Measurements from ENCODE around the gene LRRC73. TPM values are rescaled to one million over a fixed set of nuclear protein-coding genes. Genes with fewer than 3 reads are reported as not detected.

Gene LRRC73
- total and polyA plus RNA-seq, 9 of the 15 experiments (the other 6 are each of a cell fraction or from before 2014, with no cell fraction given) = 0.07 to 0.55 (median 0.16) TPM; not detected in 3

DNA sequence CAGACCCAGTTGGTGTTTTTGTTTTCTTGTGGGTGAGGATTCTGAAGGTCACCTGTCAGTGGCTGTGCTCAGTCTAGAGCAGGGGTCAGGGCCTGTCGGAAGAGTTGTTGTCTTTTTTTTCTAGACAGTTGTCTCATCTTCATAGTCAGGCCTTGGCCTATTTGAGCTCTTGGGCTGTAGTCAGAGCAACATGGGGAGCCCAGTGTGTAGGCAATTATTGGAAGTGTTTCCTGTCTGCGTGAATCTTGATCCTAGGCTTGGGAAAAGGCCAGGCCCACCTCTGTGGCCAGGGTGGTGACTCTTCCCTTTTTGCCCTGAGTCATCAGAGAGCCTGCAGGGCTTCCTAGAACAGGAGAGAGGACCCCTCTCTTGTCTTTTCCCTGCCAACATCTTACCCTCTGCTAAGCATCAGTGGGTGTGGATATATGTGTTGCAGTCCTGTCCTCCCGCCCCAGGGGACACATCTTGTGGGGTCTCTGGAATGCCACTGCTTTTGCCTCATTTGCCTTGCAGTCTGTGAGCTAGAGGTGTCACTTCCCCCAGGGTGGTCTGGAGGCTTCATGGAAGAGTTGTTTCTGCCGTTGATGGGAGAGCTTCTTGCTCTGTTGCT lies 21.4 kb downstream of the LRRC73 start:
- no peak overlapping the region for H3K27ac ChIP-seq (ENCODE audit: extremely low read depth, low read depth, low read length)
- H2AFZ ChIP-seq (ENCODE audit: low read depth, low read length) = no peak overlapping the region
- no peak for DNase-seq (ENCODE audit: extremely low read depth in 1 of 4, low spot score in 3 of 4)
- ChIA-PET POLR2A (interaction anchor here (0.8 to 8.5 kb wide), 7 partner anchors 10 to 475 kb away, joined by 3 to 54 read pairs (median 5); partner anchors contain the start of genes KLHDC3, LRRC73, MEA1 and TJAP1), CTCF (ENCODE audit: low intra/inter-chr PET ratio) (no interaction called here)
- H3K9ac ChIP-seq (ENCODE audit: insufficient read depth in 1 of 2, low read depth in 2 of 2, low read length in 2 of 2) = peak overlapping the region in 1 of 2 experiments; percentile 68; a peak in 1 of 4 replicates
- H3K4me2 ChIP-seq (ENCODE audit: insufficient read depth, low read length) = no peak overlapping the region
- 0 out of 3 replicates have a peak, but pooled peaks cover 3% of the 10 kb centered on the region for H3K79me2 ChIP-seq (ENCODE audit: control insufficient read depth, insufficient read depth, low read length)
- H3K9me1 ChIP-seq (ENCODE audit: control insufficient read depth, insufficient read depth, low read length) = no peaks in the 10 kb centered on the region
- H3K9me3 ChIP-seq (replicated peaks; ENCODE audit: control insufficient read depth, insufficient read depth, low read depth, low read length) = no peaks in the 10 kb centered on the region
- intact Hi-C loops (cut with micrococcal nuclease) (no loop called here), in situ Hi-C loops (cut with MboI) (no loop called here)
- WGBS (ENCODE audit: insufficient coverage, low coverage, missing lambda C conversion rate) = 52% methylated on average over 4 of the region's 4 CpGs
- FAIRE-seq = peak; percentile 11
- H3K4me1 ChIP-seq (replicated peaks in 1 of 2; ENCODE audit: control insufficient read depth in 2 of 2, insufficient read depth in 2 of 2, low read length in 2 of 2) = peaks cover 2 to 12% of the 10 kb centered on the region in 2 experiments; a peak in 2 of 5 replicates
- ATAC-seq = no peak; the same call in 2 of the 3 replicates
- H4K20me1 ChIP-seq (replicated peaks; ENCODE audit: control insufficient read depth, insufficient read depth, low read length) = peaks cover 18% of the 10 kb centered on the region; the same call in 1 of the 2 replicates
- H3K36me3 ChIP-seq (ENCODE audit: control insufficient read depth, insufficient read depth, low read length) = peaks cover 4% of the 10 kb centered on the region; the same call in 1 of the 3 replicates
- TF ChIP-seq SMARCA4 (IDR thresholded peaks at IDR 0.05) (no peak), CHCHD3 (CRISPR knock-in tag; IDR thresholded peaks at IDR 0.05) (no peak), STAT5A (IDR thresholded peaks at IDR 0.05; ENCODE audit: borderline replicate concordance, low read length) (no peak), FOSL1 (tag; conservative IDR thresholded peaks at IDR 0.05) (0 out of 2 replicates have a peak, but pooled peaks have one; percentile 16), ZNF311 (CRISPR knock-in tag; IDR thresholded peaks at IDR 0.05) (no peak)
- H3K27me3 ChIP-seq (ENCODE audit: control insufficient read depth in 2 of 2, insufficient read depth in 2 of 2, low read length in 2 of 2) = no peaks in the 10 kb centered on the region
- H3K4me3 ChIP-seq = no peak overlapping the region
- BruUV-seq (replicated peaks) = no TSS peak

Measured in K562 (cell line).